ENCODE results near the gene PRDM16. TPM values are rescaled to one million over a fixed set of nuclear protein-coding genes. Genes with fewer than 3 reads are reported as not detected.

PRDM16 gene
- polyA plus RNA-seq, 2 of the 4 experiments (the other 2 are of a cell fraction): 0.03 to 0.35 TPM

GRCh38 chr1:3279182-3279470 lies 210.1 kb downstream of the PRDM16 start:
- FAIRE-seq: no peak
- DNase-seq (ENCODE audit: low read depth in 1 of 2, low spot score in 1 of 2): no peak
- no peak overlapping the region for H3K27ac ChIP-seq
- WGBS (ENCODE audit: missing lambda C conversion rate): no CpG with 5 or more reads among the region's 19 CpGs
- no peaks in the 10 kb centered on the region for H3K9me3 ChIP-seq
- ATAC-seq: no peak; a peak in 1 of 6 replicates
- H3K4me2 ChIP-seq: no peak overlapping the region
- H3K4me1 ChIP-seq: no peaks in the 10 kb centered on the region
- POLR2A ChIA-PET: no interaction called here
- CTCF ChIA-PET: no interaction called here
- H3K4me3 ChIP-seq: no peak overlapping the region
- TF ChIP-seq BCL3 (IDR thresholded peaks at IDR 0.05): no peak

- no peak overlapping the region for H3K27ac ChIP-seq
- H3K9me3 ChIP-seq: no peaks in the 10 kb centered on the region
- no peak for ATAC-seq
- H3K4me2 ChIP-seq: no peak overlapping the region
- CTCF ChIA-PET: interaction anchor here (1.2 to 1.6 kb wide), 2 partner anchors 9 to 142 kb away, joined by 3 to 4 read pairs; no protein-coding TSS in a partner anchor
- no peak for FAIRE-seq
- no peaks in the 10 kb centered on the region for H3K4me1 ChIP-seq
- TF ChIP-seq RCOR1 (IDR thresholded peaks at IDR 0.05; ENCODE audit: low read depth, low read length) (no peak), FOSB (CRISPR knock-in tag; IDR thresholded peaks at IDR 0.05) (no peak), CEBPB (IDR thresholded peaks at IDR 0.05) (no peak), PBX3 (IDR thresholded peaks at IDR 0.05) (no peak)
- H3K4me3 ChIP-seq: no peak overlapping the region
- POLR2A ChIA-PET: no interaction called here
- 77% methylated on average over 6 of the region's 8 CpGs for WGBS (ENCODE audit: missing lambda C conversion rate)
- DNase-seq (ENCODE audit: low read depth in 1 of 2, low spot score in 1 of 2): no peak
These were observed 212.7 kb downstream of the PRDM16 start for GRCh38 chr1:3281735-3282134.

- no CpG with 5 or more reads among the region's 9 CpGs for WGBS (ENCODE audit: missing lambda C conversion rate)
- no peak for FAIRE-seq
- Histone ChIP-seq H3K4me1 (no peaks in the 10 kb centered on the region), H3K27ac (no peak overlapping the region), H3K4me2 (no peak overlapping the region), H3K4me3 (no peak overlapping the region), H3K9me3 (no peaks in the 10 kb centered on the region)
- DNase-seq (ENCODE audit: low read depth in 1 of 2, low spot score in 1 of 2): no peak
- TF ChIP-seq HOXB5 (CRISPR knock-in tag; IDR thresholded peaks at IDR 0.05) (no peak), NR3C1 (IDR thresholded peaks at IDR 0.05) (no peak), FOSL2 (IDR thresholded peaks at IDR 0.05) (no peak), FOSL2 (CRISPR knock-in tag; IDR thresholded peaks at IDR 0.05) (no peak), EHMT2 (IDR thresholded peaks at IDR 0.05; ENCODE audit: low read depth) (no peak), MAFK (IDR thresholded peaks at IDR 0.05; ENCODE audit: partially characterized antibody) (no peak), CEBPB (IDR thresholded peaks at IDR 0.05) (no peak), HMGXB4 (CRISPR knock-in tag; IDR thresholded peaks at IDR 0.05; ENCODE audit: borderline replicate concordance) (no peak), HOXB13 (CRISPR knock-in tag; IDR thresholded peaks at IDR 0.05; ENCODE audit: low read depth) (no peak)
- ChIA-PET CTCF (interaction anchor here (1.2 to 1.6 kb wide), 2 partner anchors 8 to 142 kb away, joined by 3 to 4 read pairs; no protein-coding TSS in a partner anchor), POLR2A (no interaction called here)
- no peak for ATAC-seq
These were observed 213.2 kb downstream of the PRDM16 start for GRCh38 chr1:3282186-3282585.

- Histone ChIP-seq H3K27ac (no peak overlapping the region), H3K9me3 (no peaks in the 10 kb centered on the region), H3K4me1 (no peaks in the 10 kb centered on the region), H3K4me2 (no peak overlapping the region), H3K4me3 (no peak overlapping the region)
- DNase-seq (ENCODE audit: low read depth in 1 of 2, low spot score in 1 of 2) (no peak), ATAC-seq (no peak), FAIRE-seq (no peak)
- POLR2A ChIA-PET: no interaction called here
- 55% methylated on average over 10 of the region's 24 CpGs for WGBS (ENCODE audit: missing lambda C conversion rate)
- CTCF ChIA-PET: interaction anchor here (1.0 to 1.2 kb wide), 2 partner anchors 23 to 141 kb away, joined by 3 to 5 read pairs; no protein-coding TSS in a partner anchor
- TF ChIP-seq RARB (CRISPR knock-in tag; IDR thresholded peaks at IDR 0.05) (no peak), ZSCAN20 (CRISPR knock-in tag; IDR thresholded peaks at IDR 0.05) (no peak), RAD21 (conservative IDR thresholded peaks at IDR 0.05 in 1 of 2, IDR thresholded peaks at IDR 0.05 in 1 of 2) (no peak), FOSL2 (IDR thresholded peaks at IDR 0.05) (no peak), FOSL2 (CRISPR knock-in tag; IDR thresholded peaks at IDR 0.05) (no peak), HOXA7 (CRISPR knock-in tag; IDR thresholded peaks at IDR 0.05) (no peak), PBX3 (IDR thresholded peaks at IDR 0.05) (no peak), BHLHE40 (IDR thresholded peaks at IDR 0.05; ENCODE audit: low read depth, low read length) (no peak), RCOR1 (IDR thresholded peaks at IDR 0.05; ENCODE audit: low read depth, low read length) (no peak), FOSB (CRISPR knock-in tag; IDR thresholded peaks at IDR 0.05) (no peak), MAZ (IDR thresholded peaks at IDR 0.05; ENCODE audit: borderline replicate concordance, low read depth, low read length) (no peak), MAX (IDR thresholded peaks at IDR 0.05) (no peak), PHF8 (IDR thresholded peaks at IDR 0.05; ENCODE audit: borderline replicate concordance, low read depth) (no peak)
These were observed 213.8 kb downstream of the PRDM16 start for GRCh38 chr1:3282656-3283430.

Measured in A549 (cell line).